ENCODE measurements around the gene HOXC6. TPM values are rescaled to one million over a fixed set of nuclear protein-coding genes. Genes with fewer than 3 reads are reported as not detected.

HOXC6 gene
- polyA plus RNA-seq, 1 donor = 13.6 TPM

DNA sequence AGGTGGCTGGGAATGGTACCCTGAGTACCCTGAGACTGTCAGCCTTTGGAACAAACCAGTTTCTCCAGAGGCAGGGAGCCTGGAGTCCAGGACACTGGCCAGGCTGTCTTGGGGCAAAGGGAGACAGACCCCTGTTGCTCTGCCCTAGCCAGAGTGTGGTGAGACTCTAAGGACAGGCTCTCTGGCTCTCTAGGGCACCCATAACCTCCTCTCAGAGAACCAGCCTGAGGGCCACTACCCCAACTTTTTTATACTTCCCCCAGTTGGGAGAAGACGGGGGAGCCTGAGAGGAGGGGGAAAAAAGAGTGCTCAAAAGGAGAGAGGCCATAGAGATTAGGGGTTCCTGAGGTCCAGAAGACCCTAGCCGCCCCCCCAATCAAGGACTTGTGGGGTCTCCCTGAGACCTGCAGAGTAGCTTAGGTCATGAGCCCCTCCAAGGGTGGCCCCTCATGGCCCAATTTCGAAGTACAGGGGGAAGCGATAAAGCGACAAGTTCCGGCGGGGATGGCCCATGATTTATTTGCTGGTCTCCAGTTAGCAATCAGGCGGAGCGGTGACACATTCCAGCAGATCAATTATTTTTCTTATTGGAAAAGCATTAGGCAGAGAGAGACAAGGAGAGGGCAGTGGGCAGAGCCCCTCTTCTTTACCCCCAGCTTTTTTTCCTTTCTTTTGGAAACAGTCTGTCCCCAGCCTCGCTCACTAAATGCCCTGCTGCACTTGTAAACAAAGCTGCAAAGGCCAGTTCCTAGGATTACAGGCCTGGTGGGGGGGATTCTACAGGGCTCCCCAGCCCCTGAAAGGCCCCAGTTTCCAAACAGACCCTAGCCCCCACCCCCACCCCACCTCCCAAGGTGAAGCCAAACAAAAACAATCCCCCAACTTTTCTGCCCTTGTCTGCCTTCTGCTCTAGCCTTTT is 17.9 kb upstream of the HOXC6 start:
- peaks cover 88% of the 10 kb centered on the region for H3K27me3 ChIP-seq (ENCODE audit: control insufficient read depth, insufficient read depth, low read length)
- H3K27ac ChIP-seq (ENCODE audit: low read length) = peak overlapping the region; percentile 48
- DNase-seq = no peak
- 20% methylated on average over 1 of the region's 10 CpGs for WGBS (ENCODE audit: insufficient coverage, low lambda C conversion rate)
- peak overlapping the region; percentile 55 for H3K4me3 ChIP-seq (ENCODE audit: low read length)
- H3K36me3 ChIP-seq (ENCODE audit: control insufficient read depth, insufficient read depth, low read length) = no peaks in the 10 kb centered on the region
- peaks cover 9% of the 10 kb centered on the region for H3K9me3 ChIP-seq (ENCODE audit: control insufficient read depth, low read depth, low read length)
- peaks cover 57% of the 10 kb centered on the region for H3K4me1 ChIP-seq (ENCODE audit: control insufficient read depth, insufficient read depth, low read length)

DNA sequence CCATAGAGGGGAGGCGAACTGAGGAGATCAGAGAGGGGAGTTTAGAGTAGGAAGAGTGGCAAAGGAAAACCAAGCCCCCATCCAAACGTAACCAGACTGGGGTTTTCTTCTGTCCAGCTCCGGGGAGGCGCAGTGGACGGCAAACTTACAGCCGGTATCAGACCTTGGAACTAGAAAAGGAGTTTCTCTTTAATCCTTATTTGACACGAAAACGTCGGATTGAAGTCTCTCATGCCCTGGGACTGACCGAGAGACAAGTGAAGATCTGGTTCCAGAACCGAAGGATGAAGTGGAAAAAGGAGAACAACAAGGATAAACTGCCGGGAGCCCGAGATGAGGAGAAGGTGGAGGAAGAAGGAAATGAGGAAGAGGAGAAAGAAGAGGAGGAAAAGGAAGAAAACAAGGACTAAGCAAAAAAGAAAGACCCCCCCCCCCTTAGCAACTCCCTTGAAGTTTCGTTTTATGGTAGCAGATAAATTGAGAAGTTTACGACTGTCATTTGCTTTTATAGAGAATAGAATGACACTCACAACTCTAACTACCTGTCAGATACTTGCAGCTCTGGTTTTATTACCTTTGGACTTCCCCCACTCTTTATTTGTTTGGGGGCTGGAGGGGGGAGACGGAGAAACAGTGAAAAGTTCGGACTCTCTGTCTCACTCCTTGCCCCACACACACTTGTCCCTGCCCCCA is 17.1 kb upstream of the HOXC6 start:
- WGBS (ENCODE audit: insufficient coverage, low lambda C conversion rate) = 12% methylated on average over 5 of the region's 17 CpGs
- H3K4me1 ChIP-seq (ENCODE audit: control insufficient read depth, insufficient read depth, low read length) = peaks cover 53% of the 10 kb centered on the region
- H3K27ac ChIP-seq (ENCODE audit: low read length) = peak overlapping the region; percentile 48
- peak in 1 of 2 donors; percentile 41 for DNase-seq
- H3K27me3 ChIP-seq (ENCODE audit: control insufficient read depth, insufficient read depth, low read length) = peaks cover 88% of the 10 kb centered on the region
- H3K9me3 ChIP-seq (ENCODE audit: control insufficient read depth, low read depth, low read length) = peaks cover 9% of the 10 kb centered on the region
- H3K4me3 ChIP-seq (ENCODE audit: low read length) = peak overlapping the region; percentile 14
- H3K36me3 ChIP-seq (ENCODE audit: control insufficient read depth, insufficient read depth, low read length) = no peaks in the 10 kb centered on the region

DNA sequence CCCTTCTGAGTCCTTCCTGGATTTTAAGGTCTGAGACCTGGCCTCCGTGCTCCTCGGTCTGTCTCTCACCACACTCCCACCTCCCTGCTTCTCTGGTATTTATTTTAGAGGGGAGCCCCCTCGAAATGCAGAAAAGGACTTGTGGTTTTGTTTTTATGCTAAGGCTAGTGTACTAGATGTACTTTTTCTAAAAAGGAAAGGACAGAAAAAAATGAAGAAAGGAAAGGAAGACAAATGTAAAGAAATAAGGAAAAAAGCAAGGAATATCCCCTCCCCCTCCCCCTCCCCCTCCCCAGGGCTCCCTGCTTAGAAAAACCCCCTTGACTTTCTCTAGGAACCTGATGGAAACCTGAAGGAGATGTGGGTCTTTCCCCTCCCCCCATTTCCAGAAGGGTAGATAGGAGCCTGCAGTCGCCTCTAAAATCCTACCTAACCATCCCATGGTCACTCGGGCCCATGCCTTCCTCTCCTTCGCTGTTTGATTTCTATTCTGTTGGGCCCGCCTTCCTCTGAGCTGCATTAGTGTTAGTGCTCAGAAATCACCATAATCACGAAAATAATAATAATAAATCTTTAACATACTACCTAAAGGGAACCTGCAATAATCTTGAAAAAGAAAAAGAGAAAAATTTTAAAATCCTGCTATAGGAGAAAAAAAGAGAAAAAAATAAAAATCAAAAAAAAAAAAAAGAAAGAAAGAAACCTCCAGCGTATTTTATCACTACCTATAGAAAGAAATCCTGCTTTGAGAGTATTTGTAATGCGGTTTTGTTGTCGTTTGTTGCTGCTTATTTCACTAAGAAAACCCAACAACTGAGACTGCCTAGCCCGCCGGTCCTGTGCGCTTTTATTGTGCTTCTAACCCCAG is 16.3 kb upstream of the HOXC6 start:
- H3K27ac ChIP-seq (ENCODE audit: low read length) = no peak overlapping the region
- no peak overlapping the region for H3K4me3 ChIP-seq (ENCODE audit: low read length)
- WGBS (ENCODE audit: insufficient coverage, low lambda C conversion rate) = 63% methylated on average over 4 of the region's 14 CpGs
- peaks cover 48% of the 10 kb centered on the region for H3K4me1 ChIP-seq (ENCODE audit: control insufficient read depth, insufficient read depth, low read length)
- H3K36me3 ChIP-seq (ENCODE audit: control insufficient read depth, insufficient read depth, low read length) = no peaks in the 10 kb centered on the region
- H3K27me3 ChIP-seq (ENCODE audit: control insufficient read depth, insufficient read depth, low read length) = peaks cover 83% of the 10 kb centered on the region
- no peak for DNase-seq
- peaks cover 9% of the 10 kb centered on the region for H3K9me3 ChIP-seq (ENCODE audit: control insufficient read depth, low read depth, low read length)

DNA sequence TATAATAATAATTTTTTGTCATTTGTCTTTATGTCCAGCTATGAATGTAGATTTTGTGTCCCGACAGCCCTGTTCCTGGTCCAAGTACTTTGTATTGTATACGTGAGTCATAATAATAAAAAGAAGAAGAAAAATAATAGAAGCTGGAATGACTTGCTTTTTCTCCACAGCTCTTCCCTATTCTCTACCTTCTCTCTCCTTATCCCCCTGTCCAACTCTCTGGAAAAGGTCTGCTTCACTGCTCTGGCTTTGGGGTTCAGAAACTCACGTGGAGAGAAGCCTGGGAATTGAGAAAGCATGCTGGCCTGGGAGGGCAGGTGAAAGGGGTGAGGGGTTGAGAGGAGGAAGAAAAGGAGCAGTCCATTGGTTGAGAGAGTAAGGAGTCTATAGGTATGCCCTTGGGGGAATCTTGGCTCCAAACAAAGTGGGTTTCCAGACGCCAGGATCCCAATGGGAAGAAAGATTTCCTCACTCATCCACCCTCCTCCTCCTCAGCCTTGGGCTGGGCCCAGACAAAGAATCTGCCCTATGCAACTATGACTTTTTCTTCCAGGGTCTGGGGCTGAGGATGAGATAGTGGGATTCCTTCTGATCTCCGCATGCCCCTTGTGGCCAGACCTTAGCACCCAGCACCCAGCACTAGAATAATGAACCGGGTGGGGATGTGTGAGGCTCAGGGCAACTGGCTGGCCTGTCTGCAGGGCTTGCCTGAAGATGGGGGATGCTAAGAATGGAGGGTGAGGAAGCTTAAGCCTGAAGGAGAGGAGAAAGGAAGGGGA is 15.4 kb upstream of the HOXC6 start:
- no peak for DNase-seq
- H3K4me3 ChIP-seq (ENCODE audit: low read length) = no peak overlapping the region
- peak overlapping the region; percentile 8 for H3K27ac ChIP-seq (ENCODE audit: low read length)
- peaks cover 74% of the 10 kb centered on the region for H3K27me3 ChIP-seq (ENCODE audit: control insufficient read depth, insufficient read depth, low read length)
- peaks cover 9% of the 10 kb centered on the region for H3K9me3 ChIP-seq (ENCODE audit: control insufficient read depth, low read depth, low read length)
- WGBS (ENCODE audit: insufficient coverage, low lambda C conversion rate) = 60% methylated on average over 1 of the region's 6 CpGs
- H3K4me1 ChIP-seq (ENCODE audit: control insufficient read depth, insufficient read depth, low read length) = peaks cover 39% of the 10 kb centered on the region
- H3K36me3 ChIP-seq (ENCODE audit: control insufficient read depth, insufficient read depth, low read length) = no peaks in the 10 kb centered on the region

GRCh38 chr12:54014377-54015017 is 13.7 kb upstream of the HOXC6 start:
- Histone ChIP-seq H3K9me3 (ENCODE audit: control insufficient read depth, low read depth, low read length) (peaks cover 6% of the 10 kb centered on the region), H3K27me3 (ENCODE audit: control insufficient read depth, insufficient read depth, low read length) (peaks cover 63% of the 10 kb centered on the region), H3K27ac (ENCODE audit: low read length) (peak overlapping the region; percentile 49), H3K36me3 (ENCODE audit: control insufficient read depth, insufficient read depth, low read length) (no peaks in the 10 kb centered on the region), H3K4me3 (ENCODE audit: low read length) (no peak overlapping the region), H3K4me1 (ENCODE audit: control insufficient read depth, insufficient read depth, low read length) (peaks cover 40% of the 10 kb centered on the region)
- DNase-seq = no peak
- WGBS (ENCODE audit: insufficient coverage, low lambda C conversion rate) = no CpG with 5 or more reads among the region's 36 CpGs

GRCh38 chr12:54015018-54015931 is 13.0 kb upstream of the HOXC6 start:
- no peaks in the 10 kb centered on the region for H3K36me3 ChIP-seq (ENCODE audit: control insufficient read depth, insufficient read depth, low read length)
- WGBS (ENCODE audit: insufficient coverage, low lambda C conversion rate) = no CpG with 5 or more reads among the region's 23 CpGs
- peaks cover 3% of the 10 kb centered on the region for H3K9me3 ChIP-seq (ENCODE audit: control insufficient read depth, low read depth, low read length)
- no peak for DNase-seq
- H3K27me3 ChIP-seq (ENCODE audit: control insufficient read depth, insufficient read depth, low read length) = peaks cover 62% of the 10 kb centered on the region
- no peak overlapping the region for H3K27ac ChIP-seq (ENCODE audit: low read length)
- no peak overlapping the region for H3K4me3 ChIP-seq (ENCODE audit: low read length)
- H3K4me1 ChIP-seq (ENCODE audit: control insufficient read depth, insufficient read depth, low read length) = peaks cover 39% of the 10 kb centered on the region

DNA sequence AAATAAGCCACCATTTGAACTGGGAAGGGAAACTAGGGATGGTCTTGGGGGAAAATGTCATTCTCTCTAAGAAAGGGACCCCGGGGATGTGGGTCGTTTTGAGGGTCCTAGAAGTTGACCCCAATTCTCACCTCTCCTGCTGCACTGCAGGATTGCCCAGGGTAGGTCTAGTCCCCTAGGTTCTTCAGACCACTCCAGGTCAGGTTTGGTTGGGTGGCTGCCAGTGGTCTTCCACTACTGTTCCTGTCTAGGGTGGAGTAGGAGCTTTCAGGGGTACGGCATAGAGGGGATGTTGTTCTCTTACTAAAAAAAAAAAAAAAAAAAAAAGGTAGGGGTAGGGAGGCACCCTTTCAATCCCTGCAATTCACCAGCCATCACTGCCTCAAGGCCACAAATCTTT is 12.2 kb upstream of the HOXC6 start:
- H3K27me3 ChIP-seq (ENCODE audit: control insufficient read depth, insufficient read depth, low read length) = peaks cover 54% of the 10 kb centered on the region
- H3K36me3 ChIP-seq (ENCODE audit: control insufficient read depth, insufficient read depth, low read length) = no peaks in the 10 kb centered on the region
- peak overlapping the region; percentile 95 for H3K27ac ChIP-seq (ENCODE audit: low read length)
- peak overlapping the region; percentile 35 for H3K4me3 ChIP-seq (ENCODE audit: low read length)
- WGBS (ENCODE audit: insufficient coverage, low lambda C conversion rate) = no CpG with 5 or more reads among the region's 3 CpGs
- peaks cover 3% of the 10 kb centered on the region for H3K9me3 ChIP-seq (ENCODE audit: control insufficient read depth, low read depth, low read length)
- peaks cover 32% of the 10 kb centered on the region for H3K4me1 ChIP-seq (ENCODE audit: control insufficient read depth, insufficient read depth, low read length)
- no peak for DNase-seq

DNA sequence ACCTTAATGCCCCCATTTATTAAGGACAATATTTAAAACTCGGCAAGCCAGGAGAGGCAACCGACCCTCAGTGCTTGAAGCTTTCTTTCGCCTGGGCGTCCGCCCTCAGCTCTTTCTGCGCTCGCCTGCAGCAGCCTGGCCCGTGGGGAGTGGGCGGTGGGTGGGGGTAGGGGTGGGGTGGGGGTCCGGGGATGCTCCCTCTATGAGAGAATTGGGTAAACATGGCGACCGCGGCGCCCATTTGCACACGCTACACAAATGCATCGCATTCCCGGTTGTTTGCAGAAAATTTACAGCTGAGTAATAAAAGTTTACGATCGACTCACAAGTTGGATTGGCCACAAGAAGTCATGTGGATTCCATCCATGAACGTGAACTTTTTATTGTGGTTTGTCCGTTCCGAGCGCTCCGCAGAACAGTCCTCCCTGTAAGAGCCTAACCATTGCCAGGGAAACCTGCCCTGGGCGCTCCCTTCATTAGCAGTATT is 11.7 kb upstream of the HOXC6 start:
- peaks cover 3% of the 10 kb centered on the region for H3K9me3 ChIP-seq (ENCODE audit: control insufficient read depth, low read depth, low read length)

More for the DNA sequence above, 11.7 kb upstream of the HOXC6 start:
- H3K36me3 ChIP-seq (ENCODE audit: control insufficient read depth, insufficient read depth, low read length) = no peaks in the 10 kb centered on the region
- peaks cover 28% of the 10 kb centered on the region for H3K4me1 ChIP-seq (ENCODE audit: control insufficient read depth, insufficient read depth, low read length)
- peak; percentile 81 to 89 for DNase-seq
- no CpG with 5 or more reads among the region's 25 CpGs for WGBS (ENCODE audit: insufficient coverage, low lambda C conversion rate)
- H3K27me3 ChIP-seq (ENCODE audit: control insufficient read depth, insufficient read depth, low read length) = peaks cover 52% of the 10 kb centered on the region
- H3K4me3 ChIP-seq (ENCODE audit: low read length) = peak overlapping the region; percentile 78
- peak overlapping the region; percentile 95 for H3K27ac ChIP-seq (ENCODE audit: low read length)
